Erythroblast (primary cell): Measurements from ENCODE around the gene FLT1.

ENCODE experiments used
- DNase-seq, 2 experiments: peaks; one replicate each; lab custom pipeline; 2025; lab: John Stamatoyannopoulos, UW
- GATA1 ChIP-seq: IDR thresholded peaks from 2 replicates; pipeline ENCODE4 v1.6.1; 2011; ENCODE audit warnings: low read depth, mild to moderate bottlenecking, control low read depth, low read length, moderate library complexity
- POLR2A ChIP-seq: IDR thresholded peaks from 2 replicates; pipeline ENCODE4 v1.6.1; 2011; ENCODE audit warnings: mild to moderate bottlenecking, low read length

Gene FLT1

GRCh38 chr13:28349371-28349770 is 145.6 kb downstream of the FLT1 start:
- DNase-seq, result no peak
- TF ChIP-seq GATA1 (no peak), POLR2A (no peak)

- DNase-seq, result peak in 1 of 2 experiments; percentile 23
- no peak for TF ChIP-seq POLR2A
- TF ChIP-seq GATA1, result no peak
Measured at GRCh38 chr13:28347456-28348371, 147.2 kb downstream of the FLT1 start.

- no peak for TF ChIP-seq GATA1
- no peak for TF ChIP-seq POLR2A
- no peak for DNase-seq
Measured at GRCh38 chr13:28346154-28346553, 148.8 kb downstream of the FLT1 start.

- TF ChIP-seq POLR2A, result no peak
- TF ChIP-seq GATA1, result no peak
- DNase-seq, result no peak
Measured at GRCh38 chr13:28344163-28344562, 150.8 kb downstream of the FLT1 start.

- DNase-seq, result no peak
- no peak for TF ChIP-seq GATA1
- no peak for TF ChIP-seq POLR2A
Measured at GRCh38 chr13:28342251-28342650, 152.7 kb downstream of the FLT1 start.

GRCh38 chr13:28340272-28340793 is 154.6 kb downstream of the FLT1 start:
- TF ChIP-seq GATA1, result no peak
- no peak for TF ChIP-seq POLR2A
- no peak for DNase-seq

GRCh38 chr13:28339419-28339818 is 155.5 kb downstream of the FLT1 start:
- TF ChIP-seq POLR2A (no peak), GATA1 (no peak)
- DNase-seq, result no peak

GRCh38 chr13:28338742-28339141 is 156.2 kb downstream of the FLT1 start:
- no peak for DNase-seq
- TF ChIP-seq GATA1, result no peak
- no peak for TF ChIP-seq POLR2A

- no peak for DNase-seq
Measured at GRCh38 chr13:28338006-28338574, 156.8 kb downstream of the FLT1 start.

GRCh38 chr13:28337166-28338005 is 157.5 kb downstream of the FLT1 start:
- no peak for TF ChIP-seq POLR2A
- no peak for TF ChIP-seq GATA1
- DNase-seq, result no peak

More at GRCh38 chr13:28338006-28338574, 156.8 kb downstream of the FLT1 start:
- no peak for TF ChIP-seq POLR2A
- TF ChIP-seq GATA1, result no peak

- DNase-seq, result no peak
- no peak for TF ChIP-seq GATA1
- no peak for TF ChIP-seq POLR2A
Measured at GRCh38 chr13:28336193-28336657, 158.7 kb downstream of the FLT1 start.

- no peak for DNase-seq
- no peak for TF ChIP-seq POLR2A
- no peak for TF ChIP-seq GATA1
Measured at GRCh38 chr13:28333204-28333881, 161.6 kb downstream of the FLT1 start.
